H1 (cell line): ENCODE results near the gene ZBTB4.

Source experiments
- CREB1 ChIP-seq: IDR thresholded peaks from 2 replicates; pipeline ENCODE4 v1.6.1; 2012; ENCODE audit warnings: inconsistent platforms
- CTCF ChIP-seq, 3 experiments: IDR thresholded peaks; 1 replicate in 2 of 3; 2 replicates in 1 of 3; pipeline versions ENCODE4 v1.5.1 to v1.6.1; 2011; ENCODE audit warnings: low read length in 3 of 3, mild to moderate bottlenecking in 3 of 3, inconsistent platforms in 2 of 3, low read depth in 1 of 3, moderate library complexity in 1 of 3; ENCODE audit not compliant: insufficient read depth in 1 of 3; ENCODE audit errors: control extremely low read depth in 1 of 3
- EP300 ChIP-seq, 2 experiments: IDR thresholded peaks; 1 replicate in 1 of 2; 2 replicates in 1 of 2; pipeline ENCODE4 v1.6.1; 2011 to 2012; ENCODE audit warnings: low read depth in 2 of 2, low read length in 2 of 2, mild to moderate bottlenecking in 2 of 2, borderline replicate concordance in 1 of 2, inconsistent platforms in 1 of 2, moderate library complexity in 1 of 2
- EZH2 ChIP-seq: fragments of 200-600 bp; sonication (generic); IDR thresholded peaks from 2 replicates; pipeline ENCODE4 v1.7.1; 2012; ENCODE audit warnings: low read depth, mild to moderate bottlenecking, moderate library complexity, low read length, inconsistent platforms; ENCODE audit not compliant: severe bottlenecking
- GABPA ChIP-seq: IDR thresholded peaks from 2 replicates; pipeline ENCODE4 v1.6.1; 2011; ENCODE audit warnings: mild to moderate bottlenecking, low read length, moderate library complexity, borderline replicate concordance; ENCODE audit not compliant: insufficient read depth
- MAX ChIP-seq: IDR thresholded peaks from 2 replicates; pipeline ENCODE4 v1.6.1; 2012; ENCODE audit warnings: inconsistent platforms
- POLR2A ChIP-seq, 2 experiments: IDR thresholded peaks; 1 replicate in 1 of 2; 2 replicates in 1 of 2; pipeline ENCODE4 v1.6.1; 2011; ENCODE audit warnings: low read depth in 2 of 2, low read length in 2 of 2, mild to moderate bottlenecking in 2 of 2; ENCODE audit errors: control extremely low read depth in 1 of 2
- RNF2 ChIP-seq: fragments of 200-900, 300-1000 bp; sonication (generic); IDR thresholded peaks from 2 replicates; pipeline ENCODE4 v1.7.1; 2016; ENCODE audit warnings: borderline replicate concordance, low read depth, mild to moderate bottlenecking, antibody characterized with exemption, low read length; ENCODE audit not compliant: poor library complexity, severe bottlenecking; ENCODE audit errors: missing control alignments

- no peak for TF ChIP-seq RNF2
- no peak for TF ChIP-seq CREB1
- no peak for TF ChIP-seq CTCF (IDR thresholded peaks at IDR 0.05; ENCODE audit: control extremely low read depth in 1 of 3, insufficient read depth in 1 of 3, low read depth in 1 of 3, low read length in 3 of 3)
- no peak for TF ChIP-seq EP300 (IDR thresholded peaks at IDR 0.05; ENCODE audit: borderline replicate concordance in 1 of 2, low read depth in 2 of 2, low read length in 2 of 2)
- no peak for TF ChIP-seq EZH2
- no peak for TF ChIP-seq MAX
- no peak for TF ChIP-seq POLR2A (IDR thresholded peaks at IDR 0.05; ENCODE audit: control extremely low read depth in 1 of 2, low read depth in 2 of 2, low read length in 2 of 2)
- no peak for TF ChIP-seq GABPA
These were observed 36.6 kb upstream of the ZBTB4 start for GRCh38 chr17:7515911-7516610.
